K562 (cell line): Measurements from ENCODE around the gene DGCR2. TPM values are rescaled to one million over a fixed set of nuclear protein-coding genes. Genes with fewer than 3 reads are reported as not detected.
A peak's percentile ranks its signal among the peaks of the same experiment; 100 is the strongest.

Experiments used
- ATF2 ChIP-seq: sonication (generic); formaldehyde crosslinking; IDR thresholded peaks from 2 replicates; pipeline ENCODE4 v1.8.1; 2022; ENCODE audit warnings: missing genetic modification reagents
- CEBPB ChIP-seq: fragments of 450-650 bp; IDR thresholded peaks from 2 replicates; pipeline ENCODE4 v1.6.1; 2016; ENCODE audit warnings: missing genetic modification characterization, missing compliant biosample characterization
- DPF2 ChIP-seq: fragments of 450-650 bp; IDR thresholded peaks from 2 replicates; pipeline ENCODE4 v1.6.1; 2016
- GATA2 ChIP-seq: sonication (generic); formaldehyde crosslinking; IDR thresholded peaks from 2 replicates; pipeline ENCODE4 v1.4.0; 2020; ENCODE audit warnings: mild to moderate bottlenecking, missing genetic modification reagents
- HMG20B ChIP-seq: fragments of 250-450 bp; sonication (Bioruptor Pico); IDR thresholded peaks from 2 replicates; pipeline ENCODE4 v1.5.0; 2021; ENCODE audit warnings: mild to moderate bottlenecking
- LCOR ChIP-seq: sonication (generic); formaldehyde crosslinking; IDR thresholded peaks from 2 replicates; pipeline ENCODE4 v1.8.0; 2022; ENCODE audit warnings: mild to moderate bottlenecking, missing genetic modification reagents
- LEF1 ChIP-seq: fragments of 450-650 bp; IDR thresholded peaks from 2 replicates; pipeline ENCODE4 v1.6.1; 2016; ENCODE audit warnings: mild to moderate bottlenecking
- NELFE ChIP-seq: IDR thresholded peaks from 2 replicates; pipeline ENCODE4 v1.6.1; 2011; ENCODE audit warnings: mild to moderate bottlenecking; ENCODE audit not compliant: insufficient read depth, insufficient read length
- NFE2 ChIP-seq: IDR thresholded peaks from 2 replicates; pipeline ENCODE4 v1.6.1; 2014; ENCODE audit warnings: antibody characterized with exemption, low read depth
- PYGO2 ChIP-seq: fragments of 450-650 bp; IDR thresholded peaks from 2 replicates; pipeline ENCODE4 v1.6.1; 2016; ENCODE audit warnings: mild to moderate bottlenecking, missing genetic modification characterization, moderate library complexity, missing compliant biosample characterization
- RBM14 ChIP-seq: fragments of 200-400 bp; formaldehyde crosslinking; IDR thresholded peaks from 2 replicates; pipeline ENCODE4 v1.6.1; 2018; ENCODE audit warnings: low read depth, mild to moderate bottlenecking, low read length, moderate library complexity, borderline replicate concordance; ENCODE audit not compliant: insufficient read depth
- RCOR1 ChIP-seq, 2 experiments: IDR thresholded peaks; 2 replicates each; pipeline ENCODE4 v1.6.1; 2012; ENCODE audit warnings: low read depth in 2 of 2, low read length in 2 of 2, borderline replicate concordance in 1 of 2, improper control_type of control experiment in 1 of 2
- SIRT6 ChIP-seq: IDR thresholded peaks from one replicate; pipeline ENCODE4 v1.6.1; 2012; ENCODE audit warnings: low read depth, mild to moderate bottlenecking, control low read depth, inconsistent platforms, low read length, moderate library complexity
- ZBTB1 ChIP-seq: sonication (generic); formaldehyde crosslinking; IDR thresholded peaks from 2 replicates; pipeline ENCODE4 v1.8.1; 2023; ENCODE audit warnings: missing genetic modification reagents, low read depth, mild to moderate bottlenecking, borderline replicate concordance
- ZFX ChIP-seq: sonication (generic); formaldehyde crosslinking; IDR thresholded peaks from 2 replicates; pipeline ENCODE4 v1.8.0; 2022; ENCODE audit warnings: mild to moderate bottlenecking, missing genetic modification reagents, moderate library complexity
- ZKSCAN8 ChIP-seq: fragments of 200-800 bp; sonication (Bioruptor generic); IDR thresholded peaks from 2 replicates; pipeline ENCODE4 v1.6.1; 2016; ENCODE audit warnings: missing genetic modification characterization, missing compliant biosample characterization
- ZNF263 ChIP-seq: sonication (generic); formaldehyde crosslinking; IDR thresholded peaks from 2 replicates; pipeline ENCODE4 v1.8.0; 2022; ENCODE audit warnings: mild to moderate bottlenecking, missing genetic modification reagents, borderline replicate concordance
- ZNF699 ChIP-seq: fragments of 250-450 bp; sonication (Bioruptor Pico); IDR thresholded peaks from 2 replicates; pipeline ENCODE4 v1.8.0; 2021; ENCODE audit warnings: mild to moderate bottlenecking, moderate library complexity; ENCODE audit not compliant: insufficient replicate concordance
- polyA plus RNA-seq, 8 experiments: library from polyadenylated mRNA; depleted of rRNA in 4 of 8; stranded (reverse) in 5 of 8; unstranded in 3 of 8; fragments of >200 nt; fragmentation: Nextera tagmentation in 2 of 8; fragmentation: Illumina TruSeq in 1 of 8; extraction: Ambion mirVana in 2 of 8; extraction: Trizol in 1 of 8; gene quantifications; 2 replicates each; pipeline versions ENCODE4 v1.2.1 to v1.2.3, GENCODE V29; 2011 to 2014; ENCODE audit warnings: inconsistent platforms in 1 of 8, missing spikeins in 1 of 8
- total RNA-seq, 7 experiments: library from RNA; depleted of rRNA in 6 of 7; stranded (reverse); fragments of >200 nt in 6 of 7; fragmentation: Illumina TruSeq in 2 of 7; extraction: Trizol in 2 of 7; gene quantifications; 2 replicates each; pipeline versions ENCODE4 v1.2.1 to v1.2.3, GENCODE V29; 2011 to 2021; ENCODE audit warnings: low replicate concordance in 1 of 7
- TF ChIP-seq, protein P1 (sequence below): fragments of 250-450 bp; sonication (Bioruptor Pico); IDR thresholded peaks from 2 replicates; pipeline ENCODE4 v1.4.0; 2020; ENCODE audit warnings: mild to moderate bottlenecking
- TF ChIP-seq, protein P2 (sequence below), 2 experiments: IDR thresholded peaks; 2 replicates each; pipeline ENCODE4 v1.6.1; 2012; ENCODE audit warnings: improper control_type of control experiment in 2 of 2, low read depth in 2 of 2, low read length in 2 of 2, borderline replicate concordance in 1 of 2
- TF ChIP-seq, protein P3 (sequence below), 2 experiments: fragments of 200-800 bp in 1 of 2; sonication (Bioruptor generic) in 1 of 2; sonication (generic) in 1 of 2; formaldehyde crosslinking in 1 of 2; IDR thresholded peaks in 1 of 2; conservative IDR thresholded peaks in 1 of 2; 2 replicates each; pipeline versions ENCODE4 v1.5.0 to v1.6.1; 2016 to 2020; ENCODE audit warnings: missing compliant biosample characterization in 1 of 2, missing genetic modification characterization in 1 of 2, missing genetic modification reagents in 1 of 2

Gene DGCR2
- total and polyA plus RNA-seq, 9 of the 15 experiments (the other 6 are each of a cell fraction or from before 2014, with no cell fraction given): 0.69 to 101 (median 56.4) TPM

DNA sequence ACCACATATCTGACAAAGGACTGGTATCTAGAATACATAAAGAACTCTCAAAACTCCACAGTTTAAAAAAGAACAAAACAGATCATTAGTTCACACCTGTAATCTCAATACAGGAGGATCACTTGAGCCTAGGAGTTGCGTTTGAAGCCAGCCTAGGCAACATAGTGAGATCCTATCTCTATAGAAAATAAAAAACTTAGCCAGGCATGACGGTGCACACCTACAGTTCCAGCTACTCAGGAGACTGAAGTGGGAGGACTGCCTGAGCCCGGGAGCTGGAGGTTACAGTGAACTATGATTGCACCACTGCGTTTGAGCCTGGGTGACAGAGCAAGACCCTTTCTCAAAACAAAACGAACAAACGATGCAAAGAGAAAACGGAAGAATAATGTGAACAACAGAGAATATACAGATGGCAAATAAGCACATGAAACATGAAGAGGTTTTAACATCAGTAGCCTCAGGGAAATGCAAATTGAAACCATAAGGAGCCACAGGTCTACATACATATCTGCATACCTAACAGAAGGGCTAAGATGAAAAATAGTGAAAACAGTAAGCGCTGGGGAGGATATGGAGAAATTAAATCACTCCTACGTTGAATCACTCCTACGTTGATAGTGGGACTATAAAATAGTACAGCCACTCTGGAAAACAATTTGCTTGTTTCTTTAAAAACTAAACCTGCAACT is 70.7 kb downstream of the DGCR2 start (continued):
- peak; percentile 57; the same call in 1 of the 2 replicates for TF ChIP-seq PYGO2 (tag)
- TF ChIP-seq ZNF699 (CRISPR knock-in tag): no peak
- TF ChIP-seq, protein P1, sequence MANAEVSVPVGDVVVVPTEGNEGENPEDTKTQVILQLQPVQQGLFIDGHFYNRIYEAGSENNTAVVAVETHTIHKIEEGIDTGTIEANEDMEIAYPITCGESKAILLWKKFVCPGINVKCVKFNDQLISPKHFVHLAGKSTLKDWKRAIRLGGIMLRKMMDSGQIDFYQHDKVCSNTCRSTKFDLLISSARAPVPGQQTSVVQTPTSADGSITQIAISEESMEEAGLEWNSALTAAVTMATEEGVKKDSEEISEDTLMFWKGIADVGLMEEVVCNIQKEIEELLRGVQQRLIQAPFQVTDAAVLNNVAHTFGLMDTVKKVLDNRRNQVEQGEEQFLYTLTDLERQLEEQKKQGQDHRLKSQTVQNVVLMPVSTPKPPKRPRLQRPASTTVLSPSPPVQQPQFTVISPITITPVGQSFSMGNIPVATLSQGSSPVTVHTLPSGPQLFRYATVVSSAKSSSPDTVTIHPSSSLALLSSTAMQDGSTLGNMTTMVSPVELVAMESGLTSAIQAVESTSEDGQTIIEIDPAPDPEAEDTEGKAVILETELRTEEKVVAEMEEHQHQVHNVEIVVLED: no peak
- TF ChIP-seq CEBPB (tag): peak; percentile 82
- TF ChIP-seq, protein P2, sequence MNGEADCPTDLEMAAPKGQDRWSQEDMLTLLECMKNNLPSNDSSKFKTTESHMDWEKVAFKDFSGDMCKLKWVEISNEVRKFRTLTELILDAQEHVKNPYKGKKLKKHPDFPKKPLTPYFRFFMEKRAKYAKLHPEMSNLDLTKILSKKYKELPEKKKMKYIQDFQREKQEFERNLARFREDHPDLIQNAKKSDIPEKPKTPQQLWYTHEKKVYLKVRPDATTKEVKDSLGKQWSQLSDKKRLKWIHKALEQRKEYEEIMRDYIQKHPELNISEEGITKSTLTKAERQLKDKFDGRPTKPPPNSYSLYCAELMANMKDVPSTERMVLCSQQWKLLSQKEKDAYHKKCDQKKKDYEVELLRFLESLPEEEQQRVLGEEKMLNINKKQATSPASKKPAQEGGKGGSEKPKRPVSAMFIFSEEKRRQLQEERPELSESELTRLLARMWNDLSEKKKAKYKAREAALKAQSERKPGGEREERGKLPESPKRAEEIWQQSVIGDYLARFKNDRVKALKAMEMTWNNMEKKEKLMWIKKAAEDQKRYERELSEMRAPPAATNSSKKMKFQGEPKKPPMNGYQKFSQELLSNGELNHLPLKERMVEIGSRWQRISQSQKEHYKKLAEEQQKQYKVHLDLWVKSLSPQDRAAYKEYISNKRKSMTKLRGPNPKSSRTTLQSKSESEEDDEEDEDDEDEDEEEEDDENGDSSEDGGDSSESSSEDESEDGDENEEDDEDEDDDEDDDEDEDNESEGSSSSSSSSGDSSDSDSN (IDR thresholded peaks at IDR 0.05; ENCODE audit: borderline replicate concordance in 1 of 2, low read depth in 2 of 2, low read length in 2 of 2): 0 out of 4 replicates have a peak, but pooled peaks of 1 of the 2 experiments have one; percentile 19
- 0 out of 2 replicates have a peak, but pooled peaks have one; percentile 21 for TF ChIP-seq ZBTB1 (CRISPR knock-in tag)
- TF ChIP-seq SIRT6: no peak
- TF ChIP-seq ZNF263 (CRISPR knock-in tag): peak; percentile 33; the same call in 1 of the 2 replicates
- TF ChIP-seq DPF2: peak; percentile 58; the same call in 1 of the 2 replicates
- no peak for TF ChIP-seq RBM14
- 0 out of 2 replicates have a peak, but pooled peaks have one; percentile 1 for TF ChIP-seq ZFX (CRISPR knock-in tag)
- peak; percentile 57 for TF ChIP-seq NFE2
- no peak for TF ChIP-seq ATF2 (CRISPR knock-in tag)
- TF ChIP-seq GATA2: no peak
- TF ChIP-seq, protein P3, sequence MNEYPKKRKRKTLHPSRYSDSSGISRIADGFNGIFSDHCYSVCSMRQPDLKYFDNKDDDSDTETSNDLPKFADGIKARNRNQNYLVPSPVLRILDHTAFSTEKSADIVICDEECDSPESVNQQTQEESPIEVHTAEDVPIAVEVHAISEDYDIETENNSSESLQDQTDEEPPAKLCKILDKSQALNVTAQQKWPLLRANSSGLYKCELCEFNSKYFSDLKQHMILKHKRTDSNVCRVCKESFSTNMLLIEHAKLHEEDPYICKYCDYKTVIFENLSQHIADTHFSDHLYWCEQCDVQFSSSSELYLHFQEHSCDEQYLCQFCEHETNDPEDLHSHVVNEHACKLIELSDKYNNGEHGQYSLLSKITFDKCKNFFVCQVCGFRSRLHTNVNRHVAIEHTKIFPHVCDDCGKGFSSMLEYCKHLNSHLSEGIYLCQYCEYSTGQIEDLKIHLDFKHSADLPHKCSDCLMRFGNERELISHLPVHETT (CRISPR knock-in tag; conservative IDR thresholded peaks at IDR 0.05 in 1 of 2, IDR thresholded peaks at IDR 0.05 in 1 of 2): no peak
- TF ChIP-seq ZKSCAN8 (CRISPR knock-in tag): no peak
- no peak for TF ChIP-seq RCOR1 (IDR thresholded peaks at IDR 0.05; ENCODE audit: borderline replicate concordance in 1 of 2, low read depth in 2 of 2, low read length in 2 of 2)
- no peak for TF ChIP-seq LEF1
- no peak for TF ChIP-seq NELFE
- TF ChIP-seq HMG20B (CRISPR knock-in tag): no peak
- 0 out of 2 replicates have a peak, but pooled peaks have one; percentile 31 for TF ChIP-seq LCOR
